Lower leg skin (tissue), 4 donors: ENCODE results near the gene CLTRN. TPM values are rescaled to one million over a fixed set of nuclear protein-coding genes. Genes with fewer than 3 reads are reported as not detected.

Source experiments
- DNase-seq, 2 donors: peaks; one replicate each; pipeline ENCODE4 v3.0.0-alpha.2; 2019; ENCODE audit warnings: low spot score in 2 of 2
- H3K4me3 ChIP-seq: fragments of 200-600 bp; sonication (generic); 2 replicates; pipeline ENCODE4 v1.5.1; 2017; ENCODE audit warnings: mild to moderate bottlenecking, low read depth; ENCODE audit not compliant: poor library complexity, severe bottlenecking
- POLR2A ChIP-seq, 2 donors: fragments of 450-650 bp; IDR thresholded peaks; one replicate each; pipeline ENCODE4 v1.6.1; 2016 to 2017; ENCODE audit warnings: antibody characterized with exemption in 2 of 2, mild to moderate bottlenecking in 1 of 2, moderate library complexity in 1 of 2
- WGBS, 2 donors: methylation state at CpG; one replicate each; pipeline ENCODE4 v1.1.5; 2018; 5-methylcytosine and 5-hydroxymethylcytosine counted together
- intact Hi-C: fragments of 100-400 bp; cut with DNase I; formaldehyde crosslinking; loops from one replicate; pipeline ENCODE4 v1.15.0; 2023; ENCODE audit warnings: low total_unique reads
- total RNA-seq, 4 donors: library from RNA; depleted of rRNA; stranded (reverse); fragments of >200 nt; gene quantifications; one replicate each; pipeline ENCODE4 v1.1.0, GENCODE V29; 2016
- TF ChIP-seq, protein P1 (sequence below), 3 donors: fragments of 450-650 bp; IDR thresholded peaks; one replicate each; pipeline ENCODE4 v1.5.1; 2016; ENCODE audit warnings: antibody characterized with exemption in 3 of 3, mild to moderate bottlenecking in 3 of 3, moderate library complexity in 2 of 3

CLTRN gene
- total RNA-seq, 4 donors from 2014 or later, result 0.38 to 1.3 (median 0.44) TPM

- DNase-seq, result no peak
- no peak overlapping the region for H3K4me3 ChIP-seq
- intact Hi-C loops, result no loop called here
- TF ChIP-seq POLR2A (IDR thresholded peaks at IDR 0.05), result no peak
- TF ChIP-seq, protein P1, sequence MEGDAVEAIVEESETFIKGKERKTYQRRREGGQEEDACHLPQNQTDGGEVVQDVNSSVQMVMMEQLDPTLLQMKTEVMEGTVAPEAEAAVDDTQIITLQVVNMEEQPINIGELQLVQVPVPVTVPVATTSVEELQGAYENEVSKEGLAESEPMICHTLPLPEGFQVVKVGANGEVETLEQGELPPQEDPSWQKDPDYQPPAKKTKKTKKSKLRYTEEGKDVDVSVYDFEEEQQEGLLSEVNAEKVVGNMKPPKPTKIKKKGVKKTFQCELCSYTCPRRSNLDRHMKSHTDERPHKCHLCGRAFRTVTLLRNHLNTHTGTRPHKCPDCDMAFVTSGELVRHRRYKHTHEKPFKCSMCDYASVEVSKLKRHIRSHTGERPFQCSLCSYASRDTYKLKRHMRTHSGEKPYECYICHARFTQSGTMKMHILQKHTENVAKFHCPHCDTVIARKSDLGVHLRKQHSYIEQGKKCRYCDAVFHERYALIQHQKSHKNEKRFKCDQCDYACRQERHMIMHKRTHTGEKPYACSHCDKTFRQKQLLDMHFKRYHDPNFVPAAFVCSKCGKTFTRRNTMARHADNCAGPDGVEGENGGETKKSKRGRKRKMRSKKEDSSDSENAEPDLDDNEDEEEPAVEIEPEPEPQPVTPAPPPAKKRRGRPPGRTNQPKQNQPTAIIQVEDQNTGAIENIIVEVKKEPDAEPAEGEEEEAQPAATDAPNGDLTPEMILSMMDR (IDR thresholded peaks at IDR 0.05), result no peak
- 85 to 98% methylated on average over 10 to 15 of the region's 15 CpGs for WGBS, 2 donors
Measured at GRCh38 chrX:15646031-15646430, 18.6 kb downstream of the CLTRN start.

- intact Hi-C loops, result no loop called here
- DNase-seq, result no peak
- 89 to 94% methylated on average over 3 of the region's 3 CpGs for WGBS, 2 donors
- no peak for TF ChIP-seq POLR2A (IDR thresholded peaks at IDR 0.05)
- TF ChIP-seq, protein P1 (IDR thresholded peaks at IDR 0.05), result no peak
- no peak overlapping the region for H3K4me3 ChIP-seq
Measured at GRCh38 chrX:15645266-15645665, 19.3 kb downstream of the CLTRN start.

DNA sequence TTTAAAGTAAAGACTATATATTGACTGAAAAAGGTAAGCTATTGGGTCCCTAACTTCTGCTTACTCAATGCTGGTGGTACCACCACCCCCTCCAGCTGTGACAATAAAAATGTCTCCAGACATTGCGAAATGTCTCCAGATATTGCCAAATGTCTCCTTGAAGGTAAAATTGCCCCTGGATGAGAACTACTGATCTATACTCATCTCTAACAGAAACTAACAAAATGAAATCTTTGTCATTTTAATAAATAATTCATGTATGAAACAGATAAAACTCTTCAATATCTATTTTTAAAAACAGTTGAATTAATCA lies 20.1 kb downstream of the CLTRN start:
- H3K4me3 ChIP-seq, result no peak overlapping the region
- TF ChIP-seq, protein P1 (IDR thresholded peaks at IDR 0.05), result no peak
- TF ChIP-seq POLR2A (IDR thresholded peaks at IDR 0.05), result no peak
- WGBS, 2 donors, result 95 to 100% methylated on average over 1 of the region's 1 CpG
- intact Hi-C loops, result no loop called here
- DNase-seq, result no peak

DNA sequence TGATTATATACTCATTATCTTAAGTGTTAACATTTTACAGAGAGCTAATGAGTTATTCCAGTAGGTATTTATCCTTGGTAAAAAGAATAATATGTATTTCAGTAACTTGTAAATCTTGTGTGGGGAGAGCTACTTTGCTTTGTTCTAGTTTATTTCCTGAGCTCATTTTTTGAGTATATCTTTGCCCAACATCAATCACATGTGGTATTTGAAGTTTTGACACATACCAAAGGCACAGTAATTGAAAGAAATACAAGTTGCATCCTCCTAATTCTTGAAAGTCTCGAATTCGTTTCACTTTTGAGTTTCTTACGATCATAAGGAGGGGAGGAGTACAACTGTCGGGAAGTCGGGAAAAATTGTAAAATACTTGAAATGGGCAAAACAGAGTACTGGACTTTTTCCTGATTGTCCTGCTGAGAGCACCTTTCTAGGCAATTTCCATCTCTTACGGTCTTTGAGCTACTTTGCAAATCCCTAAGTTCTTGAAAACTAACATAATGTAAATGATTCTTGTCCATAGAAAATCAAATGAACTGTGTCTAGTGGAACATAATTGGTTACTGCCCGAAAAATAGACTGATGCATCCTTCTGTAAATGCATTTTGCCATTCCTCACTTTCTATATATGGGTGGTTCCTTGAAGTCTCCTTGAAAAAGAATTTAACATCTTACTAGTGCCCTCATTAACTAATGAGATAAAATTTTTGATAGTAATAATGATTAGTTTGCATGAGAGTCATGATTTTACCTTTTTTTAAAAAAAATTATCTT lies 20.6 kb downstream of the CLTRN start:
- TF ChIP-seq POLR2A (IDR thresholded peaks at IDR 0.05), result no peak
- TF ChIP-seq, protein P1 (IDR thresholded peaks at IDR 0.05), result no peak
- DNase-seq, result no peak
- intact Hi-C loops, result no loop called here
- no peak overlapping the region for H3K4me3 ChIP-seq
- WGBS, 2 donors, result 72% methylated on average over 7 of the region's 7 CpGs

DNA sequence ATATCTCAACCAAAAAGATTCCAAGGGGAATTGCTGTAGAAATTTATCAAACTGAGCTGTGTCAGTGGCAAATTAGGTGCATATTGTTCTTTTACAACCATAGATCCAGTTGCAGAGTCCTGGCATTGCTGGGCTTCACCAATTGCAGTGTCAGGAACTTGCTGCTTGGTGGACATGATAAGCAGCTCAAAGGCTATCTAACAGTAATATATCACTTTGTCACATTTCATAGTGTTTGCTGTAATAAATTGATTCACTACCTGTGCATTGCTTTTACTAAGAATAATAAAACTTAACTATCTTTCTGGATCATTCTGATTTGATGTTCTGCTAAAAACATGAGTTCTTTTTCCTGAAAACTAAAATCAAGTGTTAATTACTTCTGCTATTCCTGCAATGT lies 33.0 kb downstream of the CLTRN start:
- H3K4me3 ChIP-seq, result no peak overlapping the region
- TF ChIP-seq, protein P1 (IDR thresholded peaks at IDR 0.05), result no peak
- no peak for TF ChIP-seq POLR2A (IDR thresholded peaks at IDR 0.05)
- intact Hi-C loops, result no loop called here
- no peak for DNase-seq

DNA sequence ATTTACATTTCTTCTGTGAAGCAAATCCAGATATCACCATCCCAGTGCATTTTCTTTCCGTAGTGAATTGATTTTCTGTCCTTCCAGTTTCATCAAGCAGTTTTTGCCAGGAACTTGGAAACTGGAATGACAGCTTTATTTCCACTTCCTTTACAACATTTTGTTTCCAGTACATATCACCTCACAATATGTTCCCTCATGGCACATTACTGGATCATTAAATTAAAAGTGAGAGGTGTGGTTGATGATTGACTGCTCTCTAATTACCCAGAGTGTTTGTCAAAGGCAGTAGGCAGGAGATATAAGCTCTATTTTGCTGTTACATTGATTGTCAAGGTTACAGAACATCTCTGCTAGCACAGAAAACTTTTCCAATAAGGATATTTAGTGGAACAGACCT lies 41.6 kb downstream of the CLTRN start:
- intact Hi-C loops, result no loop called here
- H3K4me3 ChIP-seq, result no peak overlapping the region
- no peak for TF ChIP-seq POLR2A (IDR thresholded peaks at IDR 0.05)
- TF ChIP-seq, protein P1 (IDR thresholded peaks at IDR 0.05), result no peak
- DNase-seq, result no peak
- WGBS, 2 donors, result 43 to 53% methylated on average over 1 of the region's 1 CpG
